Activated CD4-positive, alpha-beta T cell treated with anti-CD3 and anti-CD28 coated beads, Interleukin-2, amount 50 U/mL, for 16 hours (primary cell): Measurements from ENCODE around the gene YKT6.
A peak's percentile ranks its signal among the peaks of the same experiment; 100 is the strongest.
"Not testable (repeated sequence)": the region's sequence is repeated elsewhere in the genome, so short reads cannot be mapped to it uniquely, and the experiment has no call there.

Experiments
- DNase-seq: peaks from one replicate; pipeline ENCODE4 v3.0.0-alpha.2; 2020

YKT6 gene

GRCh38 chr7:44194562-44195145 lies 6.1 kb upstream of the YKT6 start:
- no peak for DNase-seq

- DNase-seq = no peak
Measured at GRCh38 chr7:44195889-44196288, 4.9 kb upstream of the YKT6 start.

GRCh38 chr7:44196450-44196872 lies 4.3 kb upstream of the YKT6 start:
- peak; percentile 39 for DNase-seq

DNA sequence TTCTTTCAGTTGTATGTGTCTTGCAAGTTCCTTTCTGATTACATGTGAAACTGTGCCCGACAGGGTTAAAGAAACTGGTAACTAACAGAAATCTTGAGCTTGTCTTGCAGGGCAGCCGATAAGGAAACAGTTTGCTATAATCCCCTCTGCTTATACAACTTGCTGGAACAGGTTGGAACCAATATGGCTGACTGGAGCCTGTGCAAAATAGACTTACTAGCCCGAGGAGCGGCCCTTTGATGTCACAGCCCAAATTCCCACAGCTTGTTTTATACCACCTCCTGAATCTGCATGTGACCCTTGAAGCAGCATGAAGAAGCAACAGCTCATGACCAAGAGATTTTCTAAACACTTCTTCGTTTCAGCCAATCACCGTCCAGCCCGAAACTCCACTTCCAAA lies 3.3 kb upstream of the YKT6 start:
- no peak for DNase-seq

DNA sequence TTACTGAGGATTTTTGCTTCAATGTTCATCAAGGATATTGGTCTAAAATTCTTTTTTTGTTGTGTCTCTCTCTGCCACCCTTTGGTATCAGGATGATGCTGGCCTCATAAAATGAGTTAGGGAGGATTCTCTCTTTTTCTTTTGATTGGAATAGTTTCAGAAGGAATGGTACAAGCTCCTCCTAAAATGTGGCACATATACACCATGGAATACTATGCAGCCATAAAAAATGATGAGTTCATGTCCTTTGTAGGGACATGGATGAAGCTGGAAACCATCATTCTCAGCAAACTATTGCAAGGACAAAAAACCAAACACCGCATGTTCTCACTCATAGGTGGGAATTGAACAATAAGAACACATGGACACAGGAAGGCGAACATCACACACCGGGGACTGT lies 615 bp upstream of the YKT6 start:
- DNase-seq = not testable (repeated sequence)

DNA sequence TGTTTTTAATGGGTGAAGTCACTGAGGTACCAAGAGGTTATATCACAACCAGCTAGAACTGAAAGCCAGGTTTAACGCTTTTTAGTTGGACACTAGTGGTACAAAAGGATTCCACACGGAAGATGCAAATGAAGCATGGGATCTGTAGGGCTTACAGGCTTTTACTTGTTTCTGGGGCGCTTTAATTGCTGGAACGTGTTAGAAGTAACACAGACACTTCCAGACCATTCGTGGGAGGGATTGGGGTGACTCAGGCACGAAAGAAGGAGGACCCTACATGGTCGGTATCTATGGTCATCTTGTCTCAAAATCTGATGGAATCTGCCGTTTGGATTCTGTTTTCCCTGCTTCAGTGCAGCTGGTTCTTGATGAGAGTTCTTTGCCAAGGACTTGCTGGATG lies 1.0 kb downstream of the YKT6 start:
- no peak for DNase-seq

GRCh38 chr7:44206008-44206407 lies 5.2 kb downstream of the YKT6 start:
- DNase-seq = no peak

DNA sequence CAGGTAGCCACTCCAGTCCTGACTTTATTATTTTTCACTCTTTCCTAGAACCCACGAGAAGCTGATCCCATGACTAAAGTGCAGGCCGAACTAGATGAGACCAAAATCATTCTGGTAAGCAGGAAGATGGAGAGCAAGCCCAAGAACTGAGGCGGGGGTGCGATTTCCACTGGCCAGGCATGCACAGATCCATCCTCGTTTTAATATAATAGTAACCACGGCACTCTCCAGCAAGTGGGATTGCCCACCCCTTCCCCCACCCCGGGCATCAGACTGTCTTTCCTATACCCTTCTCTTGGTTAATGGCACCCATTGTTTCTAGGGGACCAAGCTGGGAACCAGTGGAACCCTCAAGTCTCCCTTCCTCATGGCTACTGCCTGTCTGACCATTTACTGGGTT lies 7.3 kb downstream of the YKT6 start:
- DNase-seq = no peak

GRCh38 chr7:44210107-44210506 lies 9.3 kb downstream of the YKT6 start:
- no peak for DNase-seq

- DNase-seq = no peak
Measured at GRCh38 chr7:44211126-44211675, 10.4 kb downstream of the YKT6 start.

- DNase-seq = no peak
Measured at GRCh38 chr7:44212018-44212417, 11.2 kb downstream of the YKT6 start.

DNA sequence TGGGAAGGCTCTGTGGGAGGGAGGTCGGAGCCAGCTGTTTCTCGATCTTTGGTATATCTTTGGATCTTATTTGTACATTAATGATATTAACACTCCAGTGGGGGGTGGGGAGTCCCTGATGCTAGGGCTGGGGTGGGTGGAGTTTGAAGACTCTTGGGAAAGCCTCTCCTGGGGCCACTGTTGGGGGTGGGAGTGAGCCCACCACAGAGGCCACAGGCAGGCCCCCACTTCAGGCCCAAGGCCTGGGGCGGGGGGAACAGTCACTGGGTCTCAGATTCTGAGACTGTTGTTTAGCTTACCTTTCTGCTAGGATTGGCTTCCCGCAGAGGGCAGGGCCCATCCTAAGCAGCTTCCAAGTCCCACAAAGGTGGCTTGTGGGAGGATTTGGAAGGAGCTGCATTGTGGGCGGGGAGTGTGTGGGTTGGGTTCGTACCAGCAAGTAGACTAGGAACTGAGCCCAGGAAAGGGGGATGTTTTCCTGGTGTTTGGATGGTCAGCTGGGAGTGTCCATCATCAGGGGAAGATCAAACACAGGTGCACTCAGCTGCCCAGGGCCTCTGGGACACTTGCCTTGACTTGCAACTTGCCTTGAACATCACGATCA lies 11.9 kb downstream of the YKT6 start:
- no peak for DNase-seq

GRCh38 chr7:44213206-44213876 lies 12.6 kb downstream of the YKT6 start:
- DNase-seq = no peak

DNA sequence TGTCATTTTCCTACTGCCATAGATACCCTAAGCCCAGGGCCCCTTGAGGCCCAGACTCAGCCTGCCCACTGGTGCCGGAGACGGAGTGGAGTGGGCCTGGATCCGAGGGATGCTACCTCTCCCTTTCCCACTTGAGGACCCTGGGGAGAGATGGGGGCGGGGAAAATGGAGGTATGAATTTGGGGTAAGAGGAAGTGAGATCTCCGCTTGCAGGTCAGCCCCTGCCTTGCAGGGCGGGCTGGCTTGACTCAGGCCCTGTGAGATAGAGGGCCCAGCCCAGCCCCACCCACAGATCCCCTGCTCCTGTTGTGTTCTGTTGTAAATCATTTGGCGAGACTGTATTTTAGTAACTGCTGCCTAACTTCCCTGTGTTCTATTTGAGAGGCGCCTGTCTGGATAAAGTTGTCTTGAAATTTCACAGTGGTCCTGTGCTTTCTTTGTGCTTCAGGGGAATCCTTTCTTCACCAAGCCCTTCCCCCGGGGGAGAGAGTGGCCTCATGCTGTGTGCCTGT lies 13.2 kb downstream of the YKT6 start:
- DNase-seq = no peak

GRCh38 chr7:44215531-44215930 lies 14.8 kb downstream of the YKT6 start:
- no peak for DNase-seq

GRCh38 chr7:44216019-44216418 lies 15.2 kb downstream of the YKT6 start:
- DNase-seq = no peak

GRCh38 chr7:44216521-44217222 lies 15.9 kb downstream of the YKT6 start:
- no peak for DNase-seq

DNA sequence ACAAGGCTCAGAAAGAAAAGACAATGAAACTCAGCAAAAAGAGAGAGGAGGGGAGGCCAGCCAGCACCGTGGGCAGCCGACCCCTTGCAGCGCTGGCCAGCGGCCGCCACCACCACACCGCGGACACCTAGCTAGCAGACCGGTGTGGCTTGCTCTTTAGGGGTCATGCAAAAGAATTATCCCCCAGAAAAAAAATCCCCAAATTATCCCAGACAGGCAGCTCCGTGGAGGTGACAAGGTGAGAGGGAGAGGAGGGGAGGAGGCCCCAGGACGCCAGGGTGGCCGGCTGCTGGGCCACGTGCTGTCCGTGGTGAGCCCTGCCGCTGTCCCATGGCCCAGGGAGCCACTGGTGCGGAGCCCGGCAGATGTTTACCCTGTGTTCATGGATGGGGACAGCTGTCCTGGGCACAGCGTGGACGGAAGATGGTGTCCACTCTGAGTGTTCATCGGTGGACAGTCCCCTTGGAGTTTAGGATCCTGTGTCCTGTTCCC lies 16.5 kb downstream of the YKT6 start:
- no peak for DNase-seq

DNA sequence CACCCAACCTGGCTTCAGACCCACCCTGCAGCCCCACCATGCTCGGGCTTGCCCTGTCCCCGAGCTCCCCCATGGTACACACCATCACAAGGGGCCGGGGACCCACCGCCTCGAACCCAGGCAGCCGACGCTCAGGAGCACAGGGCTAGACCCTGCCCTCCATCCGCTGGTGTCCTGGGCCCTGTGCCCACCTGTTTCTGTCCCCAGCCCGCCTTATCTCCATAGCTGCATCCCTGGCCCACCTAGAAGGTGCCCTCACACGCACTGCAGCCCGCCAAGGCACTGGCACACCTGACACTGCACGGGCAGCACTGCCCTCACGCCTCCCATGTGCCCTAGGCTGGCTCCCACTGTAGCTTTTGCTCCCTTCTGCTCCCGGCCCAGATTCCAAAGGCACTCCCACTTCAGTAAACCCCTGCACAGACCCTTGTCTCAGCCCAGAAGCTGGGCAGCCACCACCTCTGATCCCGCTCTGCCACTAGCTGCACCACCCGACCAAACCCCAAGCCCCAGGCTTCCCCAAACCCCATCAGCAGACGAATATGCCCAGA lies 17.1 kb downstream of the YKT6 start:
- no peak for DNase-seq

DNA sequence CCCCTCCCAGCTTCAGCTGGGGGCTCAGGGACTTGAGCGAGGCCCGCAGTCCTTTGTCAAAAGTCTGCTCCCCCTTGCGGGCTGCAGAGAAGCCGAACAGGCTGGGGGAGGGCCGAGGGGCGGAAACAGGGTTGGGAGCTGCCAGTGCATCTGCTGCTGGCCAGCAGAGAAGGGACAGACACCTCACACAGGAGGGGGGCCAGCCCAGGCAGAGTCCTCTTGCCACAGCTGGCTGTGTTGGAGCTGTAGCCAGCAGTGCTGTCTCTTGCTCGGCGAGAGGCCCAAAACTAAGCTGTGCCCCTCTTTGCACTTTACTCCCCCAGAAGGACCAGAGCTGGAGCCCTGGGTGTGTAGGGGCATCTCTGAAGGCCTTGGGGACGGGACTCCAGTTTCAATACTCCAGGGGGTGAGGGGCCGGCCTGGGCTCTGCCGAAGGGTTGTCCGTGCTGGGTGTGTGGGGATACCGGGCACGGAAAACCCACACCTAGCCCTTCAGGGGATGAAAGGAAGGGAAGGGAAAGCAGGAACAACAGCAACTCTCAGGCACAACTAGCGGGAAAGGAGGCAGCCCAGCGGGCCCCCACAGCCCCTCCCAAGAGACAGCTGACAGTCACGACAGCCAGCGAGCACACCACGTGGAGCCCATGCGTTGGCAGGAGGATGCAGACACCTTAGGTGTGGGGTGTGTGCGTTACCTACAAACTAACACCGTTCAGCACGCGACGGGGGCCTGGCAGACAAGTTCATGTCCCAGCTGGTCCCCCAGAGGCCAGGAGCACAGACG lies 17.8 kb downstream of the YKT6 start:
- no peak for DNase-seq

DNA sequence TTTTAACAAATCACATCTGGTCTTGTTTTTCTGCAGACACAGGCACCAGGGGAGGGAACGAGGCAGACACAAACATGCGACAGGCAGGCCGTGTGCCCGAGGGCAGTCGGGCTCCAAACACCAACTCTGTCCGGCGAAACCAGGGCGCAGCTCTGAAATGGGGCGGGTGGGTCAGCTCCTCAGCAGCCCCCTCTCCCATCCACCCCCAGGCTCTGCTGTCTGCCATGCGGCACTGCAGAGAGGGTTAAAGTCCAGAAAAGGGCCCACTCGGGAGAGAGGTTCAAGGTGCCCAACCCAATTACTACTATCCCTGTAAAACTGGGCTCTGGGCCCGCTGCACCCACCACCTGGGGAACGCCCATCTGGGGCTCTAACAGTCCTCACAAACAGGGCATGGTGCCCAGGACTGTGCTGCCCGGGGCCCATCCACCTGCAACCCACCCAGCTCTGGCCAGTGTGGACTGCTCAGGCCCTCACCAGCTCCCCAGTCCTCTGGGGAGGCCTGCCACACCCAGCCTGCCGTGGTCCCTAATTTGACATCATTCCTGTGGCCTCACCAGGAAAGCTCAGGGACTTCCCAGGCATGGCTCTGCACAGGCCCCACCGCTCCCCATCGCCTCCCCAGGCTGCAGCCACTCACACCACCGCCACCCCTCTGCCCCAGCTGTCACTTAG lies 18.7 kb downstream of the YKT6 start:
- DNase-seq = no peak

- no peak for DNase-seq
Measured at GRCh38 chr7:44220046-44220357, 19.2 kb downstream of the YKT6 start.
